Heart right ventricle (tissue), 16 donors: ENCODE measurements around the gene ZMYND12. TPM values are rescaled to one million over a fixed set of nuclear protein-coding genes. Genes with fewer than 3 reads are reported as not detected.
"Not testable (repeated sequence)": the region's sequence is repeated elsewhere in the genome, so short reads cannot be mapped to it uniquely, and the experiment has no call there.

Experiments used
- ATAC-seq, 8 donors: fragments of 200-7000 bp; cut with Tn5 transposase; one replicate each; pipeline ENCODE4 v1.9.1; 2020; ENCODE audit warnings: mild to moderate bottlenecking in 8 of 8, moderate library complexity in 8 of 8, moderate number of reproducible peaks in 1 of 8
- DNase-seq, 2 donors: peaks; one replicate each; pipeline ENCODE4 v3.0.0-alpha.2; 2020
- H3K27ac ChIP-seq, 10 donors: fragments of 200-600 bp; sonication (generic) in 2 of 10; one replicate each; pipeline versions ENCODE4 v1.5.0 to v1.8.0; 2020 to 2022; ENCODE audit warnings: mild to moderate bottlenecking in 3 of 10
- H3K27me3 ChIP-seq, 7 donors: fragments of 200-600 bp; one replicate each; pipeline ENCODE4 v1.8.0; 2021 to 2022; ENCODE audit warnings: mild to moderate bottlenecking in 2 of 7
- H3K36me3 ChIP-seq, 9 donors: fragments of 200-600 bp; sonication (generic) in 1 of 9; one replicate each; pipeline versions ENCODE4 v1.5.0 to v1.8.0; 2020 to 2022; ENCODE audit warnings: mild to moderate bottlenecking in 2 of 9
- H3K4me1 ChIP-seq, 9 donors: fragments of 200-600 bp; sonication (generic) in 1 of 9; one replicate each; pipeline versions ENCODE4 v1.5.0 to v1.8.0; 2020 to 2022; ENCODE audit warnings: mild to moderate bottlenecking in 4 of 9
- H3K4me3 ChIP-seq, 10 donors: fragments of 200-600 bp; sonication (generic) in 2 of 10; one replicate each; pipeline versions ENCODE4 v1.5.0 to v1.8.0; 2020 to 2022; ENCODE audit warnings: mild to moderate bottlenecking in 7 of 10, moderate library complexity in 2 of 10
- H3K9me3 ChIP-seq, 11 donors: fragments of 200-600 bp in 10 of 11; sonication (generic) in 2 of 11; one replicate each; pipeline versions ENCODE4 v1.5.0 to v1.8.0; 2013 to 2022; ENCODE audit warnings: mild to moderate bottlenecking in 2 of 11, control low read depth in 1 of 11, moderate library complexity in 1 of 11
- CTCF ChIP-seq, 9 donors: fragments of 200-600 bp; sonication (generic) in 2 of 9; IDR thresholded peaks; one replicate each; pipeline versions ENCODE4 v1.5.0 to v1.8.0; 2021 to 2022; ENCODE audit warnings: antibody characterized with exemption in 9 of 9, mild to moderate bottlenecking in 5 of 9, moderate library complexity in 1 of 9
- WGBS, 2 donors: extraction: QIAGEN DNeasy Blood & Tissue Kit; methylation state at CpG; one replicate each; pipeline ENCODE4 v1.1.7; 2013; ENCODE audit warnings: inconsistent platforms in 1 of 2; 5-methylcytosine and 5-hydroxymethylcytosine counted together
- intact Hi-C, 10 donors: fragments of 100-400 bp; cut with DNase I; formaldehyde crosslinking; loops; one replicate each; pipeline versions ENCODE4 v1.11.1 to v1.14.2; 2022
- polyA plus RNA-seq, 2 donors: library from polyadenylated mRNA; stranded (reverse); fragments of 200-250 nt; gene quantifications; one replicate each; pipeline ENCODE4 v1.2.3, GENCODE V29; 2013
- total RNA-seq, 10 donors: library from RNA; stranded (reverse); fragmentation: NEBNext Ultra II Directional in 3 of 10; extraction: Animal tissue kit (Norgen Biotek cat#: 25700) in 3 of 10; gene quantifications; one replicate each; pipeline versions ENCODE4 v1.2.1 to v1.2.4, GENCODE V29; 2021 to 2023
- donor health status: Arrhythmogenic right ventricular cardiomyopathy.
- donor health status: ischemic (EF 13 %, LVEDD 7.1; RV severe dilation, severe dysfunction).
- donor health status: healthy with polysubstance abuse.
- donor health status: DM: no; HTN: yes; CAD: no.
- donor health status: DM: no; HTN: no; CAD: no.
- donor health status: ischemic (EF 25% LVEDD 6.9; RV normal size, moderate dysfunction).
- donor health status: ischemic (EF 25% LVEDD 5.7; RV mildly dilated, moderate dysfunction).
- donor health status: healthy.
- donor health status: DM: yes; HTN: yes; CAD: no.
- donor health status: Ischemic cardiomyopathy.
- donor health status: ischemic (EF 35%, LVEDD 5.7; RV mildly dilated, moderate dysfunction).
- donor health status: nonischemic (EF 11% LVEDD 7.7; RV severe dilation, severe dysfunction).
- donor health status: DM: yes; HTN: yes; CAD: no.
- donor health status: PGD.
- donor health status: ischemic (EF 29% LVEDD 5.4; RV normal size, mild dysfunction).
- donor health status: nonischemic (EF 23%, LVEDD 6.1; RV moderate dilation, normal function).

ZMYND12 gene
- total and polyA plus RNA-seq, 12 donors = 0.38 to 5.9 (median 2.2) TPM

DNA sequence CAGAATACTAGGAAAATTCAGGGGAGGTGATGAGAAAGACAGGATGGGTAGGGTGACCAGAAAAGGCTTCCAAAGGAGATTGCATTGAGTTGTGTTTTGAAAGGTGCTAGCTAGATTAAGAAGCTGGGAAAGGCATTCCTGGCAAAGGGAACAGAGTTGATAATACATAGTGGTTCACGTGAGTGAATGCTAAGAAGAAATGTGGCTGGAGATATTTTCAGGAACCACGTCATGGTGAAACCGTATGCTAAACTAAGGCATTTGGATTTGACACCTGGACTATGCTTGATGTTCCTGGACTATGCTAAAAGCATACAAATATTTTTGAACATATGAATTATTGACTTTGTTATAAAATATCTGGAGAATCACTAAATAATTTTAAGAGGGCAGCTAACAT lies 22.0 kb upstream of the ZMYND12 start:
- Histone ChIP-seq H3K4me3 (no peak overlapping the region), H3K36me3 (peaks cover 0 to 24% (median 0%) of the 10 kb centered on the region in 9 donors), H3K4me1 (peaks cover 0 to 5% (median 0%) of the 10 kb centered on the region in 9 donors), H3K9me3 (no peaks in the 10 kb centered on the region), H3K27me3 (no peaks in the 10 kb centered on the region), H3K27ac (peak overlapping the region in 2 of 10 donors; percentile 31 to 33)
- no peak for TF ChIP-seq CTCF (IDR thresholded peaks at IDR 0.05)
- ATAC-seq (peak in 4 of 8 donors; percentile 42 to 88 (median 68)), DNase-seq (no peak)
- intact Hi-C loops = no loop called here
- 42 to 61% methylated on average over 3 of the region's 3 CpGs for WGBS, 2 donors

- 86 to 87% methylated on average over 4 of the region's 4 CpGs for WGBS, 2 donors
- peak overlapping the region in 1 of 10 donors; percentile 33 for H3K27ac ChIP-seq
- DNase-seq, H3K4me3 ChIP-seq, ATAC-seq, intact Hi-C loops, H3K4me1 ChIP-seq, H3K9me3 ChIP-seq, H3K27me3 ChIP-seq: not testable (repeated sequence)
- H3K36me3 ChIP-seq = peaks cover 0 to 20% (median 0%) of the 10 kb centered on the region in 9 donors
Observed at GRCh38 chr1:42477354-42477753, 21.5 kb upstream of the ZMYND12 start.

GRCh38 chr1:42476605-42477004 lies 20.8 kb upstream of the ZMYND12 start:
- no peak overlapping the region for H3K4me3 ChIP-seq
- intact Hi-C loops = no loop called here

GRCh38 chr1:42469727-42470126 lies 13.9 kb upstream of the ZMYND12 start:
- intact Hi-C loops = loop anchor here in 3 of 10 donors (5.0 to 10.0 kb wide), 3 partner anchors 185 to 295 kb away; partner anchors contain the start of gene PPIH (in 1 of the 3)
- ATAC-seq = no peak
- DNase-seq = no peak
- Histone ChIP-seq H3K4me1 (no peaks in the 10 kb centered on the region), H3K27ac (no peak overlapping the region), H3K9me3 (no peaks in the 10 kb centered on the region), H3K4me3 (no peak overlapping the region), H3K36me3 (peaks cover 0 to 10% (median 0%) of the 10 kb centered on the region in 9 donors), H3K27me3 (no peaks in the 10 kb centered on the region)
- no peak for TF ChIP-seq CTCF (IDR thresholded peaks at IDR 0.05)
- WGBS, 2 donors = 94 to 97% methylated on average over 2 of the region's 2 CpGs

More at GRCh38 chr1:42476605-42477004, 20.8 kb upstream of the ZMYND12 start:
- no peak for TF ChIP-seq CTCF (IDR thresholded peaks at IDR 0.05)
- 88 to 96% methylated on average over 4 of the region's 4 CpGs for WGBS, 2 donors
- Histone ChIP-seq H3K9me3 (no peaks in the 10 kb centered on the region), H3K36me3 (peaks cover 0 to 20% (median 0%) of the 10 kb centered on the region in 9 donors), H3K27ac (no peak overlapping the region), H3K27me3 (no peaks in the 10 kb centered on the region), H3K4me1 (peaks cover 0 to 5% (median 0%) of the 10 kb centered on the region in 9 donors)
- DNase-seq = no peak
- ATAC-seq = no peak

DNA sequence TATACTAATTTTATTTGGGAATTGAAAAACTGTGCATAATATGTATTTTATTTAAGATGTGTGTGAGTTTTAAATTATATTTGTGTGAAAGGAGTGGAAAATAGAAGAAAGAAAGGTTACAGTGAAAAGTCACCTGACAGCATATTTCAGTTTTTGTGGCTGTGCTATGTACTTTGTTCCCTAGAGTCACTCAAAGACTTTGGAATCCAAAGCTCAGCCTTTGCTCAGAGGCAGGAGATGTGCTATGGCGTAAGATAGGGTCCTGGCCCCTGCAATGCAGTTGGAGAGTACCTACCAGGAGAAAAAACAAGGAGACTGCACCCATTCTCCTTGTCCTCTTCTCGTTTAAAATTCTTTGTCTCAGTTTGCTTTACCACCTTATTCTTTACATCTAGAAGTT lies 10.2 kb upstream of the ZMYND12 start:
- TF ChIP-seq CTCF (IDR thresholded peaks at IDR 0.05) = no peak
- 85 to 91% methylated on average over 2 of the region's 2 CpGs for WGBS, 2 donors
- intact Hi-C loops = loop anchor here in 2 of 10 donors (10.0 kb wide), 2 partner anchors 189 to 291 kb away; partner anchors contain the start of gene PPIH (in 1 of the 2)

More for the DNA sequence above, 10.2 kb upstream of the ZMYND12 start:
- H3K4me1 ChIP-seq = peaks cover 0 to 21% (median 16%) of the 10 kb centered on the region in 9 donors
- no peaks in the 10 kb centered on the region for H3K9me3 ChIP-seq
- H3K27me3 ChIP-seq = no peaks in the 10 kb centered on the region
- H3K4me3 ChIP-seq = no peak overlapping the region
- no peak for DNase-seq
- peaks cover 0 to 6% (median 0%) of the 10 kb centered on the region in 9 donors for H3K36me3 ChIP-seq
- no peak overlapping the region for H3K27ac ChIP-seq
- no peak for ATAC-seq
